GM12865 (cell line): ENCODE measurements around the gene GALNT7.
A peak's percentile ranks its signal among the peaks of the same experiment; 100 is the strongest.

Experiments
- DNase-seq: peaks from one replicate; pipeline ENCODE4 v3.0.0; 2010; ENCODE audit warnings: low read depth
- H3K4me3 ChIP-seq: 2 replicates; pipeline ENCODE4 v1.5.1; 2011; ENCODE audit warnings: mild to moderate bottlenecking, low read depth, low read length, control low read depth
- CTCF ChIP-seq: IDR thresholded peaks from 2 replicates; pipeline ENCODE4 v1.5.1; 2011; ENCODE audit warnings: low read length, control low read depth, low read depth, inconsistent platforms; ENCODE audit not compliant: insufficient read depth; ENCODE audit errors: missing control alignments

GALNT7 gene

GRCh38 chr4:173166491-173166890 lies 2.1 kb upstream of the GALNT7 start:
- no peak for TF ChIP-seq CTCF

DNA sequence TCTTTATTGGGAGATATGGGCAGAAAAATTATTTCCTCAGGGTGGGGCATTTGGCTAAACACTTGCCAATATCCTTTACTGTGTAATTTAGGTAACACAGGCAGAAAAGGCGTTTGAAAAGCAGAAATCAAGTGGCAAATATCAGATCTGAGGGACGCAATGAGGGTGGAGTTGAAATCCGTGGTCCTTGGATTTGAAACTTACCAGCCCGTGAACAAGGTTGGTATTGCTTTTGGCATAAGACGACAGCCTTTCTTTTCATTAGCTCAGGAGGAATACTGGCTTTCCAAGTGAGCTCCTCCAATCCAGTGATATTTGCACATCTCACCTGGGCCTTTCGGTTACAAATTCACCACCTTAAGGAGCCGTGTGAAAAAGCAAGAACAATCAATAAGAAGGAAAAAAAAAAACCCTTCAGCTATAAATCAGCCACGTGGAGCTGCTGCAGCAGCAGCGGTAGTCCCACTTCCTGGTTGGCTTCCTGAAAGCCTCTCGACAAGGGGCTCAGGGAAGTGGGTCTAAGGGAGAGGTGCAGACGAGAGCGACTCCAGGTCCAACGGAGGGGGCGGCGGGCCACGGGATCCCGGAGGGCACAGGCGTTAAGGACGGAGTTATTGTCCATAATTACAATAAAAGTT lies 734 bp upstream of the GALNT7 start:
- TF ChIP-seq CTCF, result no peak
- H3K4me3 ChIP-seq, result peak overlapping the region; percentile 95
- DNase-seq, result peak; percentile 77

More at GRCh38 chr4:173166491-173166890, 2.1 kb upstream of the GALNT7 start:
- DNase-seq, result no peak
- no peak overlapping the region for H3K4me3 ChIP-seq

DNA sequence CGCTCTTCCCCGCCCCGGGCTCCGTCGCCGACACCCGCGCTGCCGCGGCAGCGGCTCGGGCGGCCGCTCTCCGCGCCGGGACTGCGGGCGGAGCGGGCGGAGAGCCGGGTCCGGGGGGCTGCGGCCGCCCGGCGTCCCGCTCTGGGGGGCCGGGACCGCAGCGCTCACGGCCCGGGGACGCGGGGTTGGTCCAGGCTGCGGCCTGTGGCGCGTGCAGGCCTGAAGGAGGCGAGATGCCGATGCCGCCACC lies 492 bp downstream of the GALNT7 start:
- peak overlapping the region; percentile 91 for H3K4me3 ChIP-seq

DNA sequence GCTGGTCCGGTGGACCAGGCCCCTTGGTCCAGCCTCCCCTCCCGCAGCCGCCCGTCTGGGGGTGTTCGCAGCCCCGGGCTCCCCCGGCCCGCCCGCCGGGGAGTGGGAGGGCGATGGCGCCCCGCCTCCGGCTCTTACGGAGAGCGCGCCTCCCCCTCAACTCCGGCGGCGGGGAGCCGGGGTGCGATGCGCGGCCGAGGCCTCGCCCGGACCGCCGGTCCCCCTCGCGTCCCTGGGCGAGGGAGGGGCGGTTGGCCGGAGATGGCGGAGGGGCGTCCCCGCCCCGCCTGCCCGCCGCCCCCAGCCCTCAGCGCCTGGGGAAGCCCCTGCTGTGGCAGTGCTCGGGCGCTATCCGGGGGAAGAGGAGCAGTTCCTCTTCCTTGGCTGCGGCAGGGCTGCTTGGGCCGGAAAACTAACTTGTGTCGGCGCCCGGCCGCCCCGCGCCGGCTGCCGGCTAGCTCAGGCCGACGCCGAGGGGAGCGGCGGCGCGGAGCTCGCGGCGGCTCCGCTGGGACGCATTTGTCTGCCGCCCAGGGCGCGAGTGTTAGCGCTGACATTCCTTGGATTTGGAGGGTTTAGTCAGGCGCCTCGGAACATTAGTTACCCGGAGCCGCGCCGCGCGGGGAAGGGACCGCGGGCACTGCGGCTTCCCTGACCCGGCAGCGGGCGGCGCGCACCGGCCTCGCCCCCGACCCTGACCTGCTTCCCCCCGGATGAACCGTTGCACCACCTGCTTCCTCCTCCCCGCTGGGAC lies 994 bp downstream of the GALNT7 start:
- peak overlapping the region; percentile 91 for H3K4me3 ChIP-seq
- TF ChIP-seq CTCF, result no peak
- peak; percentile 87 for DNase-seq

More for the DNA sequence above, 492 bp downstream of the GALNT7 start:
- no peak for DNase-seq
- no peak for TF ChIP-seq CTCF

GRCh38 chr4:173170182-173170778 lies 1.7 kb downstream of the GALNT7 start:
- peak overlapping the region; percentile 91 for H3K4me3 ChIP-seq
- DNase-seq, result no peak
- no peak for TF ChIP-seq CTCF

GRCh38 chr4:173171098-173171497 lies 2.5 kb downstream of the GALNT7 start:
- no peak for TF ChIP-seq CTCF
- peak overlapping the region; percentile 91; the same call in 1 of the 2 replicates for H3K4me3 ChIP-seq
- no peak for DNase-seq
